Measurements from ENCODE around the gene AURKB.

The AURKB gene

DNA sequence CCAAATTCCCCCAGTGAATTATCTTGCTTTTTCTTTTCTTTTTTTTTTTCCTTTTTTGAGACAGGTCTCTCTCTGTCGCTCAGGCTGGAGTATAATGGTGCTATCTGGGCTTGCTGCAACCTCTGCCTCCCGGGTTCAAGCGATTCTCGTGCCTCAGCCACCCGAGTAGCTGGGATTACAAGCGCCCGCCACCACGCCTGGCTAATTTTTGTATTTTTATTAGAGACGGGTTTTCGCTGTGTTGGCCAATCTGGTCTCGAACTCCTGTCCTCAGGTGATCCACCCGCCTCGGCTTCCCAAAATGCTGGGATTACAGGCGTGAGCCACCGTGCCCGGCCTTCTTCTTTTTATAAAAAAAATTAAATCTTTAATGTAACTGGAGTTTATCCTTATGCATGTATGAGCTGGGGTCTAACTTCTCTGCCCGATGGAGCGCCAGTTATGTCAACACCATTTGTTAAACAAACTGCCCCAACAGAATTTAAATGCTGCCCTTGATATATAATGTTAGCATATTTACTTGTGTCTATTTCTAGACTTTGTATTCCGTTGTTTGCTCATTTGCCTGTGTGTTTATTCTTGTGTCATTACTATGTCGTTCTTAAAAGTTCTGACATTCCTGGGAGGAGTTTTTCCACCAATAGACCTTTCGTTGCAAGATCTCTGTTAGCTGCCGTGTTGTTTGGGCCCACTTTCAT, 535 bp upstream of the AURKB start:
- Histone ChIP-seq H3K4me1 (no peaks in the 10 kb centered on the region), H3K36me3 (peaks cover 19% of the 10 kb centered on the region), H3K9me3 (no peaks in the 10 kb centered on the region), H3K4me3 (ENCODE audit: low read depth, low read length) (peak overlapping the region; percentile 82), H3K27me3 (no peaks in the 10 kb centered on the region)
- no peak for DNase-seq
- TF ChIP-seq, protein P1, sequence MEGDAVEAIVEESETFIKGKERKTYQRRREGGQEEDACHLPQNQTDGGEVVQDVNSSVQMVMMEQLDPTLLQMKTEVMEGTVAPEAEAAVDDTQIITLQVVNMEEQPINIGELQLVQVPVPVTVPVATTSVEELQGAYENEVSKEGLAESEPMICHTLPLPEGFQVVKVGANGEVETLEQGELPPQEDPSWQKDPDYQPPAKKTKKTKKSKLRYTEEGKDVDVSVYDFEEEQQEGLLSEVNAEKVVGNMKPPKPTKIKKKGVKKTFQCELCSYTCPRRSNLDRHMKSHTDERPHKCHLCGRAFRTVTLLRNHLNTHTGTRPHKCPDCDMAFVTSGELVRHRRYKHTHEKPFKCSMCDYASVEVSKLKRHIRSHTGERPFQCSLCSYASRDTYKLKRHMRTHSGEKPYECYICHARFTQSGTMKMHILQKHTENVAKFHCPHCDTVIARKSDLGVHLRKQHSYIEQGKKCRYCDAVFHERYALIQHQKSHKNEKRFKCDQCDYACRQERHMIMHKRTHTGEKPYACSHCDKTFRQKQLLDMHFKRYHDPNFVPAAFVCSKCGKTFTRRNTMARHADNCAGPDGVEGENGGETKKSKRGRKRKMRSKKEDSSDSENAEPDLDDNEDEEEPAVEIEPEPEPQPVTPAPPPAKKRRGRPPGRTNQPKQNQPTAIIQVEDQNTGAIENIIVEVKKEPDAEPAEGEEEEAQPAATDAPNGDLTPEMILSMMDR (IDR thresholded peaks at IDR 0.05; ENCODE audit: low read depth, low read length), result no peak

DNA sequence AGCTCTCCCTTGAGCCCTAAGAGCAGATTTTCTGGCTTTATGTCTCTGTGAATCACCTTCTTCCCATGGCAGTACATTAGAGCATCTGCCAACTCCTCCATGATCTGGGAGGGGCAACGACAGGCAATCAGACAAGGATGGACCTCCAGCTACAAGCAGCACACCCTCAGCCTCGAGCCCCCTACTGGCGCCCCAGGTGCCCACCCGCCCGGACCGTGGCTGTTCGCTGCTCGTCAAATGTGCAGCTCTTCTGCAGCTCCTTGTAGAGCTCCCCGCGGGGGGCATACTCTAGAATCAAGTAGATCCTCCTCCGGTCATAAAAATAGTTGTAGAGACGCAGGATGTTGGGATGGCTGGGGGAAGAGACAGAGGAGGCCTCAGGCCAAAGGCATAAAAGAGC, 3.8 kb downstream of the AURKB start:
- no peaks in the 10 kb centered on the region for H3K4me1 ChIP-seq
- peaks cover 32% of the 10 kb centered on the region for H3K36me3 ChIP-seq
- TF ChIP-seq, protein P1 (IDR thresholded peaks at IDR 0.05; ENCODE audit: low read depth, low read length), result no peak
- no peak for DNase-seq
- no peaks in the 10 kb centered on the region for H3K27me3 ChIP-seq
- H3K9me3 ChIP-seq, result no peaks in the 10 kb centered on the region
- H3K4me3 ChIP-seq (ENCODE audit: low read depth, low read length), result no peak overlapping the region

DNA sequence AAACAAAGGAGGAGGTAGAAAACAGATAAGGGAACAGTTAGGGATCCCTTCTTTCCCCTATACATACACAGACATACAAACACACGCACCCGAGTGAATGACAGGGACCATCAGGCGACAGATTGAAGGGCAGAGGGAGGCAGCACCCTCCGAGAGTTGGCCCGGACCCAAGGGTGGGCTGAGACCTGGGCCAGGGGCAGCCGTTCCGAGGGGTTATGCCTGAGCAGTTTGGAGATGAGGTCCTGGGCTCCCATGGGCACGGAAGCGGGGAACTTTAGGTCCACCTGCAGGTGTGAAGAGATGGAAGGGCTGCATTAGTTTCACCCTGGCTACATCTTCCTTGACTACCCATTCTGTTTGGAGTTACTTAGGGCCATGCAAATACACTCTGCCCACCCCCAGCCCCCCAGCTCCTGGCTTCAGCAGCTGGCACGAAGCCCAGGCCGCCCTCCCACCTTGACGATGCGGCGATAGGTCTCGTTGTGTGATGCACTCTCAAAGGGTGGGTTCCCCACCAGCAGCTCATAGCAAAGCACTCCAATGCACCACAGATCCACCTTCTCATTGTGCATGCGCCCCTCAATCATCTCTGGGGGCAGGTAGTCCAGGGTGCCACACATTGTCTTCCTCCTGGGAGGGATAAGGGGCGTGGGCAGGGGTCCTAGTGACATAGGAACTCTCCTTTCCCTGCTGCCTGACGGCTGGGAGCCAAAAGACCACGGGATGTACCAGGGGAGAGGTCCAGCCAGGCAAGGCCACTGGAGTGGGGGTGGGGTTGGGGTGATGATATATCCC, 5.4 kb downstream of the AURKB start:
- H3K9me3 ChIP-seq, result no peaks in the 10 kb centered on the region
- DNase-seq, result no peak
- TF ChIP-seq, protein P1 (IDR thresholded peaks at IDR 0.05; ENCODE audit: low read depth, low read length), result no peak
- H3K4me1 ChIP-seq, result no peaks in the 10 kb centered on the region
- no peak overlapping the region for H3K4me3 ChIP-seq (ENCODE audit: low read depth, low read length)
- peaks cover 32% of the 10 kb centered on the region for H3K36me3 ChIP-seq
- H3K27me3 ChIP-seq, result no peaks in the 10 kb centered on the region

DNA sequence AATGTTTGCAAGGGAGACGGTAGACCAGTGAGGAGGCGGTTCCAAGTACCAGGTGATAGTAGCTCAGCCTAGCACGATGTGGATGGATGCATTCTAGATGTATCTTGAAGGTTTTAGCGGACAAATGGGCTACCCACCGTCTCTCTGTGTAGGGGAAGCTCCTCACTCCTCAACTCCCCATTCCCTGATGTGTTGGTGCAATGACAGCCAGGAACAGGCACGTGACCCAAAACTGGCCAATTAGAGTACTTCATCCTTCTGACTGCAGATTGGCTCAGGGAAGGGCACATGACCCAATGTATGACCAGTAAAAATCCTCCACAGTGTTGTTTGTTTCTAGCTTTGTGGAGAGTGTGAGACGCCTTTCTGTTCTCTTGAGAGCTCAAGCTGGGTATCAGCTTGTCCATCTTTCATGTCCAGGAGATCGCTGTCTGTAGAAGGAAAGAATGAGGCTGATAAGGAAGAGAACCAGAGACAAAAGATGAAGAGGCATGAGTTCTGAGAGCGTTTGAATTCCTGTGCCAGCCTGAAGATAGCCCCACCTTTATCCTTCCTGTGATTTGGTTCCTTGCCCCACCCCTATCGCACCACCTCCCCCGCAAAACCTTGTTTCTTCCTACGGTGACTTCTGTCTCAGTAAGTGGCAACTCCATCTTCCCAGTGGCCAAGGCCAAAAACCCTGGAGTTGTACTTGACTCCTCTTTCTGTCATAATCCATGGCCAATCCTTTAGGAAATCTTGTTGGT, 18.1 kb downstream of the AURKB start:
- TF ChIP-seq, protein P1 (IDR thresholded peaks at IDR 0.05; ENCODE audit: low read depth, low read length), result no peak
- Histone ChIP-seq H3K36me3 (no peaks in the 10 kb centered on the region), H3K4me3 (ENCODE audit: low read depth, low read length) (peak overlapping the region; percentile 46), H3K4me1 (peaks cover 3% of the 10 kb centered on the region), H3K27me3 (no peaks in the 10 kb centered on the region), H3K9me3 (no peaks in the 10 kb centered on the region)
- DNase-seq, result peak; percentile 81

DNA sequence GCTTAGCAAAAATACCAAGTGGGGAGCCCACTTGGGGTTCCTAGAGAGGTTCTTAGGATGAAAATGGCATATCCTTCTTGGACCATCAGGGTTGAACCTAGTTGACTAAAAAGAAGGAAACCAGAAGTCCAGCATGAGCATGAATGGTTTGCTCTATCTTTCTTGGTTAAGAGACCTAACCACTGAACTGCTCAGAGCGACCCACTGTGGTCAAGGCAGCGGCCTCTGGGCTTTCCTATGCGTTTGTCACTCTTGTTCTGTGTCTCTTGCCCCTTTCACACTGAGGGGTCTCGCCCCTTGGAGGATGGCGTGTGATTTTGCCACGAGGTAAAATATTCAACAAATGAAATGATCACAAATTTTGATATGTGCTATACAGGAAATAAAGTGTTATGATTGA, 19.9 kb downstream of the AURKB start:
- Histone ChIP-seq H3K4me3 (ENCODE audit: low read depth, low read length) (peak overlapping the region; percentile 43), H3K27me3 (no peaks in the 10 kb centered on the region), H3K36me3 (no peaks in the 10 kb centered on the region), H3K9me3 (no peaks in the 10 kb centered on the region), H3K4me1 (peaks cover 3% of the 10 kb centered on the region)
- no peak for DNase-seq
- TF ChIP-seq, protein P1 (IDR thresholded peaks at IDR 0.05; ENCODE audit: low read depth, low read length), result no peak

Data from BE2C (cell line).